Adipose tissue (tissue), 3 donors: Measurements from ENCODE around the gene SLC5A10. TPM values are rescaled to one million over a fixed set of nuclear protein-coding genes. Genes with fewer than 3 reads are reported as not detected.
"Not testable (repeated sequence)": the region's sequence is repeated elsewhere in the genome, so short reads cannot be mapped to it uniquely, and the experiment has no call there.

ENCODE experiments used
- H3K27ac ChIP-seq: one replicate; pipeline ENCODE4 v1.5.1; 2013; ENCODE audit warnings: low read depth, low read length
- WGBS, 3 donors: extraction: QIAGEN DNeasy Blood & Tissue Kit; methylation state at CpG; one replicate each; pipeline ENCODE4 v1.1.7; 2013; 5-methylcytosine and 5-hydroxymethylcytosine counted together
- polyA plus RNA-seq, 3 donors: library from polyadenylated mRNA; stranded (reverse); fragments of 200-250 nt; gene quantifications; one replicate each; pipeline ENCODE4 v1.2.3, GENCODE V29; 2013
- donor health status: healthy with polysubstance abuse.
- donor health status: Bipolar disorder and iron deficiency.
- donor health status: healthy.

Gene SLC5A10
- polyA plus RNA-seq, 3 donors: 0.03 to 0.16 (median 0.11) TPM

DNA sequence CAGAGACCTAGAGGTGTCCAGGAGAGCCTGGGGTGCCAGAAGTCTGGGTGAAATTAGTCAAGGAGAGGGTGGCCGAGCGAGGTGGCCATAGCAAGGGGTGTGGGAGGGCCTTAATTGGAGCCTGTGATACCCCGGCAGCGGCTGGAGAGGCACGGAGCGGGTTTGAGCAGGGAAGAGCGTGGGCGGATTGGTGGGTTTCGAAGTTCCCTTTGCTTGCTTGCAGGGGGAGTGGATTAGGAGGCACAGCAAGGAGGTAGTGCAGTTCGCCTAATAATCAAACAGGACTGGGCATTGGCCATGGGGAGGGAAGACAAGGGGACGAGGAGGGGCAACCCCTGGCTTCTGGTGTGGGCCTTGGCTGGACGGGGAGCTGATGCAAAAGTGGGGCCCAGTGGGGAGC lies 58.0 kb downstream of the SLC5A10 start:
- H3K27ac ChIP-seq: no peak overlapping the region
- WGBS, 3 donors: 95 to 97% (median 96%) methylated on average over 9 to 12 of the region's 12 CpGs

GRCh38 chr17:19010729-19011505 lies 59.0 kb downstream of the SLC5A10 start:
- WGBS, 3 donors: 57 to 70% (median 68%) methylated on average over 11 of the region's 11 CpGs
- no peak overlapping the region for H3K27ac ChIP-seq

GRCh38 chr17:19011581-19011980 lies 59.6 kb downstream of the SLC5A10 start:
- no peak overlapping the region for H3K27ac ChIP-seq
- 84 to 92% (median 85%) methylated on average over 6 of the region's 6 CpGs for WGBS, 3 donors

GRCh38 chr17:19012171-19013080 lies 60.5 kb downstream of the SLC5A10 start:
- no peak overlapping the region for H3K27ac ChIP-seq
- WGBS, 3 donors: 90 to 94% (median 94%) methylated on average over 22 of the region's 22 CpGs

- 95 to 96% (median 96%) methylated on average over 12 of the region's 12 CpGs for WGBS, 3 donors
- no peak overlapping the region for H3K27ac ChIP-seq
Measured at GRCh38 chr17:19013226-19013625, 61.3 kb downstream of the SLC5A10 start.

GRCh38 chr17:19013806-19014627 lies 62.1 kb downstream of the SLC5A10 start:
- H3K27ac ChIP-seq: no peak overlapping the region
- 88 to 95% (median 92%) methylated on average over 11 of the region's 11 CpGs for WGBS, 3 donors

GRCh38 chr17:19014628-19015215 lies 62.8 kb downstream of the SLC5A10 start:
- H3K27ac ChIP-seq: no peak overlapping the region
- 78 to 82% (median 81%) methylated on average over 29 of the region's 29 CpGs for WGBS, 3 donors

- 81 to 83% (median 82%) methylated on average over 7 of the region's 7 CpGs for WGBS, 3 donors
- H3K27ac ChIP-seq: no peak overlapping the region
Measured at GRCh38 chr17:19015428-19015827, 63.5 kb downstream of the SLC5A10 start.

- H3K27ac ChIP-seq: no peak overlapping the region
- 84 to 91% (median 88%) methylated on average over 6 to 8 of the region's 8 CpGs for WGBS, 3 donors
Measured at GRCh38 chr17:19016297-19016696, 64.3 kb downstream of the SLC5A10 start.

GRCh38 chr17:19016881-19017280 lies 64.9 kb downstream of the SLC5A10 start:
- no peak overlapping the region for H3K27ac ChIP-seq
- 65 to 79% (median 65%) methylated on average over 7 of the region's 7 CpGs for WGBS, 3 donors

DNA sequence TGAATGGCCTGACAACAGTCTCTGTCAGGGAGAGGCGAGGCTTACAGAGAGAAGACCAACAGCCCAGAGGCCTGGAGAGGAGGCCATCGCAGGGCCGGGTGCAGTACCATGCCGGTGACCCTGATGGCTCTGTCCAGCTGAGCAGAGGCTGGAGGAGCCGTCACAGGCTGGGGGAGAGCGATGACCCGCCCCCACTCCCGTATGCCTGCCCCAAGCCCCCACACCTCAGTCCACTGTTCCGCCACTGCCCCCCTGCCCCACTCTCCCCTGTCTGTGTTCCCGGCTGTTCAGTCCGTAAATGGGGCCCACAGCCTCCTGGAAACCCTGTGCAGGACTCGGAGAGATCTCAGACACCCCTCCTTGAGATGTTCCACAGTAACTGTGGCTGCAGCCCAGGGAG lies 65.4 kb downstream of the SLC5A10 start:
- 69 to 82% (median 81%) methylated on average over 10 to 12 of the region's 12 CpGs for WGBS, 3 donors
- no peak overlapping the region for H3K27ac ChIP-seq

DNA sequence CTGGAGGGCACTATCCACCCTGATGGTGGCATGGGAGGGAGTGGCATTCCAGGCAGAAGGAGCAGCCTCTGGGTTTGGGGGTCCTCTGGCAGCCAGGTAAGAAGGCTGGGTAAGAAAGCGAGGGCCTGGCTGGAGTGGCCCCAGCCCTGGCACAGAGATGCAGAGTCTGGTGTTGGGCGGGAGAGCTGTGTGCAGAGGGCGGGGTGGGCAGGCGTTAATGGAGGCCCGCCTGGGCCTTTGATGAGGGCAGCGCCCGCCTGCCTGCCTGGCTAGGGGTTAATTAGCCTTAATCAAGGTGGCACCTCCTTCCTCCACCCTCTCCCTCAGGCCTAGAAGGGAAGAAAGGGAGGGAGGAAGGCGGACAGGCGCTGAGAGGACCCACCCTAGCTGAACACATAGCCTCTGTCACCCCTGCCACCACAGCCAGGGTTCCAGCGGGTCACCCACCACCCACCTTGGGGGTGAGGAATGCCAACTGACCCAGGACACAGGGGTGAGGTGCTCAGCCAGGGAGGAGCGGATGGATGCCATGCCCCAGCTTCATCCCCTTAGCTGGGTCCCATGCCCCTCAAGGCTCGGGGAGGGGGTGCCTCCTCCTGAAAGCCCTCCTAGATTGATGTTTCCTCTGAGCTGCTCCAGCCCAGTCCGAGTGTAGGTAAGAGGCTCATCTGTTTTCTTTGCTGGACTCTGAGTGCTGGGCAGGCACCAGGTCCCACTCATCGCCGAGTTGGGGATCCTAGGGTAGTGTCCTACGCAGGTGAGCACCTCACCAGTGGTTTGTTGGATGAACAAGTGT lies 66.0 kb downstream of the SLC5A10 start:
- H3K27ac ChIP-seq: no peak overlapping the region
- 76 to 87% (median 79%) methylated on average over 15 to 16 of the region's 16 CpGs for WGBS, 3 donors

DNA sequence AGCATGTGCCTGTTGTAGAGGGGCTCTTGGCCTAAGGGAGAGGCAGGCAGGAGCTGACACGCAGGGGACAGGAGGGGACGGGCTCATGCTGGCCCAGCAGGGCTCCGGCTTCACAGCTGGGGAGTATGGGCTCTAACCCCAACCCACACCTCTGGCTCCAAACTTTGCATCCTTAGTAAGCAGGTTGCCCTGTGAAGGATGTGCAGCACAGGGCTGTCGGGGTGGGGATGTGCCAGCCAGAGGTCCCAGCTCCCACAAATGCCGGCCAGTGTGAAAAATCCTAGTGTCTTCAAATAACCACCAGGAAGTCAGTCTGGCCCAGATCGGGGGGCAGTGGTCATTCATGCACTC lies 66.6 kb downstream of the SLC5A10 start:
- no peak overlapping the region for H3K27ac ChIP-seq
- 81 to 83% (median 82%) methylated on average over 6 of the region's 6 CpGs for WGBS, 3 donors

GRCh38 chr17:19019041-19019941 lies 67.3 kb downstream of the SLC5A10 start:
- H3K27ac ChIP-seq: no peak overlapping the region
- WGBS, 3 donors: 60 to 62% (median 61%) methylated on average over 26 to 27 of the region's 27 CpGs

- WGBS, 3 donors: 89 to 96% (median 90%) methylated on average over 3 of the region's 3 CpGs
- H3K27ac ChIP-seq: no peak overlapping the region
Measured at GRCh38 chr17:19020016-19020415, 68.1 kb downstream of the SLC5A10 start.

- WGBS, 3 donors: 86 to 91% (median 91%) methylated on average over 7 of the region's 7 CpGs
- H3K27ac ChIP-seq: not testable (repeated sequence)
Measured at GRCh38 chr17:19021011-19021621, 69.2 kb downstream of the SLC5A10 start.
